Stimulated activated CD8-positive, alpha-beta memory T cell treated with anti-CD3 and anti-CD28 coated beads, Interleukin-12 subunit alpha, Interleukin-12 subunit beta, amount 100 ng/mL, for 24 hours (primary cell): ENCODE data around the gene BEGAIN.

Source experiments
- DNase-seq: peaks from one replicate; pipeline ENCODE4 v3.0.0-alpha.2; 2020; ENCODE audit errors: extremely low read depth

Gene BEGAIN

GRCh38 chr14:100536721-100537445 is 50.3 kb downstream of the BEGAIN start:
- no peak for DNase-seq

DNA sequence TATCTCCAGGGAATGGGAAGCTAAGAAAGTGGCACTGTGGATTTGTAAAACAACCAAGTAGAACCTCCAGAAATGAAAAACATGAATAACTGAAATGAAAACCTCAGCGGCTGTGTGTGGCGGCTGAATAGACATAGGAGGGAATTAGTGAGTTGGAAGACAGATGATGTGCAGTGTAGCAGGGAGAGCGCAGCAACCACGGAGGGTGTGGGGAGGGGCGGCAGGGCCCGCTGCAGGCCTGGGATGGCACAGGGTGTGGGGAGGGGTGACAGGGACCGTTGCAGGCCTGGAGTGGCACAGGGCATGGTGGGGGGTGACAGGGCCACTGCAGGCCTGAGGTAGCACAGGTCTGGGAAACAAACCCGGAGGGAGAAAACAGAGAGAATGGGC is 51.1 kb downstream of the BEGAIN start:
- no peak for DNase-seq

- no peak for DNase-seq
Observed at GRCh38 chr14:100535287-100536120, 51.7 kb downstream of the BEGAIN start.

DNA sequence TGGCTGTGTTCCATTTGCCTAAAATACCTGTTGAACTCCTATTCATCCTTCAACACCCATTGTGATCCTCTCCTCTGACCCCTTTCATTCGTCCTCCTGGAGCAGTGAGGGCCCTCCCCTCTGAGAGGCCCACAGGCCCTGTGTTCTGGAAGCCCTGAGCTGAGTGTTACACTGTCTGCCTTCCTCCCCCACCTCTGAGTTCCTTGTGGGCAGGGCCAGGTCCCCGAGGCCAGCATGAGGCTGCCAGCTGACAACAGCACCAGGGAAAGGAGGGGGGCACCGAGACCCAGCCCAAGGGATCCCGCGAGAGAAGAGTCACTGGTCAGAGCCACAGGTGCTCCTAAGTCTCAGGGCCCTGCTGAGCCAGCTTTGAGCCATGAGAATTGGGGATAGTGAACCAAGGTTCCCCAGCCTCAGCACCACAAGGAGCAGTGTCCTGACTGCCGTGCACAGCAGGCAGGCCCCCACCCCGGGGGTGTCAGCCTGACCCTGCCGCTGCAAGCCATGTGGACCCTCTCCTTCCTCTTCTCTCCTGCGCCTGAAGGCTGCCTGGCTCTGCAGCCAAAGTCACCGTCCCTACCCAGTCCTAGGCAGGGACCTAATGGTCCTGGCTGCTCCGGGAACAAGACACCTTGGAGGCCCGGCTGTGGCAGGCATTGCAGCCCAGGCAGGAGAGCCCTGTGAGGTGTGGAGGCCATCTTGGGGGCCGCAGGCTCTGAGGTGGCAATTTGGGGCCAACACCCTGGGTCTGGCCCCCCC is 52.5 kb downstream of the BEGAIN start:
- DNase-seq, result no peak

DNA sequence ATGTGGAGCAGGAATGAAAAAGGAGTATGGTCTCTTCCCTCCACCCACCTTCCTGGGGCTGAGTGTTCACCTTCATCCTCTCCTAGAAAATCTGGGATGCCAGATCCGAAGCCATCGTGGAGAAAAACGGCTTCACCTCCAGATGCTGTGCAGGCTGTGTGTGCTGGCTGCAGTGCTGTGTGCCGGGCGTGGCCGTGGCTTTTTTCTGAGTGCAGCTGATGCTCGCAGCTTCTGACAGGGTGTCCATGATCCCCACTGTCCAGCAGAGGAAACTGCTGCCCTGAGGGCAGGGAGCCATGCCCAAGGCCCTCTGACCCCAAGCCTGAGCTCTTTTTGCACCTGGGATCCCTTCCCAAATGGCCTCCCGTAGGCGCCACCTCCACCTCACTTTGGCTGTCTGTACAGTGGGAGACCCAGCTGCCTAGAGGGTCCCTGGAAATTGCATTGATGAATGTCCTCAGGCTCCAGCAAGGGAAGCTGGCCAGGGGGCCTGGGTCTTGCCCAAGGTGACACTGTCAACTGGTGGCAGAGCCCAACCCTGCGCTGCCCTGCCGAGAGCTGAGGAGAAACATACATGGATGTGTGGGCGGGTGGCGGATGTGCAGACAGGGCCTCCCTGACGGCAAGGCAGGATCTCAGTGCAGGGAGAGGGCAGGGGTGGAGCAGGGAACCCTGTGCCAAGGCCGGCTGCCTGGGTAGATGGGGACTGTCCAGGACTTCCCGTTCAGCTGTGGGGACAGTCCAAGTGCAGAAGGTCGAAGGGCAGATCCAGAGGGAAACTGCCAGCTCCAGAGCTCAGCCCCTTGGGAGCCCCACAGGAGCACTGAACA is 53.3 kb downstream of the BEGAIN start:
- no peak for DNase-seq

DNA sequence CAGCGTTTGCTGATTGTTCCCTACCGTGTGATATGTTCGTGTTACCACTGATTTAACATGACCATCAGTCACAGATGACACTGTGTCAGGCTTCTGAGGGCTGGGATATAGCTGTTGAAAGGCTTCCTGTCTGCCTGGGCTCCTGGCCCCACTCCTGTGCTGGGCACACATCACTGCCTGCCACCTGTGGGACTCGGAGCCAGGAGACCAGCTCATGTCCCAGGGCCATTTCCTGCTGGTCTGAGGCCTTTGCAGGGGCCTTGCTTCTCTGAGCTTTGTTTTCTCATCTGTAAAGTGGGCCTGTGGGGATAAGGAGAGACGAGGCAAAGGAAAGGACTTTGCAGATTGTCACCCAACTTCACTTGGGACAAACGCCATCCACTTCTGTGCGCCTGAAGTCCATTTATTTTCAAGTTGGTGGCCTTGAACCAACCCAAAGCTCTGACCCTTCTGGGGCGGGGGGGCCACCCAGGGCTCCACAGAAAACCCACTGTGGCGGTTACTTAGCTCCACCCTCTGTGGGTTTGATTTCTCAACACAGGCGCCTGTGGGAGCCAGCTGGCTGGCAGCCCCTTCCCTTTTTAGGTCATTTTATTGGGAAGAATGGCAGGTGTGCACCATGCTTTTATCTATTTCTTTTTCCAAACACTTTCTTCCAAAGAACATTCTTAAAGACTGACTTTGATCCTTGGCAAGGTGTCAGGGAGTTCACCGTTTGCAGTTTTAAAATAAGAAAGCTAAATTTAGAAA is 54.1 kb downstream of the BEGAIN start:
- DNase-seq, result no peak

- DNase-seq, result no peak
Observed at GRCh38 chr14:100532154-100532861, 54.9 kb downstream of the BEGAIN start.

DNA sequence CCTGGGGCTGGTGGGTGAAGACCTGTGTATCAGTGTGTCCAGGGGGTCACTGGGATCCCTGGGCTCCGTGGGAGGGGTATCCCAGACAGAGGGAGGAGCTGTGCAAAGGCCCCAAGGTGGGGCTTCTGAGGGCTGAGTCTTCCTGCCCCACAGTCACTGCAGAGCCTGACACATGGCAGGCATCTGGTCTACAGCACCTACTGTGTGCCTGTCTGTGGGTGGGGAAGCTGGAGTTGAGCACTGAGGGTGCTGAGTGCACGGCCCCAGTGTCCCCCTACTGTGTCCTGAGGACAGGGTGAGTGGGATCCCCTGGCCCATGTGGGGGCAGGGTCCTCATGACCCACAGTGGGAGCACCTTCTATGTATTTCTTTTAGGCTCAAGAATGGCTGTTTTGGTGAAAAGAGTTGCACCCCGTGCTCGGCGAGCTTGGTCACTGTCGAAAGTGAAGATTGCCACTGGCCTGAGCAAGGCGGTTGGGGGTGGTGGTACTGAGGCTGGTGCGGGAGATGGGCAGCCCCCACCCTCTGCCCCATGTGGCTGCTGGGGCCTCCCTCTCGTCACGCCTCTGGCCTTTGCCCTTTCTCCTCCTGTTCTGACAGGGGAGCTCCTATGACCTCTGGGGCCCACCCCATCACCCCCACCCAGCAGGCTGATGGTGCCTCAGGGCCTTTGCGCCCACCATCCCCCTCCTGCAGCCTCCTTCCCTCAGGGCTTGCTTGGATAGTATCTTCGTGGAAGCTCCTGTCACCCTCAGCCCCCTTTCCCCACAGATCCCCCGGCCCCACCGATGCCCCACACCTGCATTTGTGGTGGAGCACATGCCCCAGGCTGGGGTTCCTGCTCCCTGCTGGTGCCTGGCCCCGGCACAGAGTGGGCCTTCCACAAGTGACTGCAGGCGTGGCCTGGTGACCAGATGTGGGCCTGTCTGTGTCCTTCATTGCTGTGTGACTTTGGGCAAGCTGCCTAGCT is 55.8 kb downstream of the BEGAIN start:
- no peak for DNase-seq

- no peak for DNase-seq
Observed at GRCh38 chr14:100530270-100531072, 56.7 kb downstream of the BEGAIN start.

- DNase-seq, result no peak
Observed at GRCh38 chr14:100529561-100530031, 57.6 kb downstream of the BEGAIN start.

DNA sequence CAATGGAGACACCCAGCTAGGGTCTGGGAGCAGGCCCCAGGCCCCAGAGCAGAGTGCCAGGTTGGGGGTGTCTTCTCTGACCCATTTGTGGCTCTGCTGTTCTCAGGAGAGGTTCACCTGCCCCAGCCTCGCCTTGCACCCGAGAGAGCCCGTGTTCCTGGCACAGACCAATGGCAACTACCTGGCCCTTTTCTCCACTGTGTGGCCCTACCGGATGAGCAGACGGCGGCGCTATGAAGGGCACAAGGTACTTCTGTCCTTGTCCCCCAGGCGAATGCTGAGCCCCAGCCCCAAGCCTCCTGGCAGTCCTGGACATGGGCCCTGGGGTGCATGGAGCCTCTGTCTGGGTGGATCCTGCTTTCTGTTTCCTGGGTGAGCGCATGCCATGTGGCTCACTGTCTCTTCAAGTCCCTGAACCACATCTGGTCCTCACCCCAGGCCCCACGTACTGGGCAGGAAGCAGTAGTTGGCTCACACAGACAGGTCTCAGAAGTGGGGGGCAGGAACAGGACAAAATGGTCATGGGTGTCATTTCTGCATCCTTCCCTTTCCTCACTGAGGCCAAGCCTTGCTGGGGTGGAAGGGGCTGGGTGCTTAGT is 58.2 kb downstream of the BEGAIN start:
- DNase-seq, result no peak

GRCh38 chr14:100526632-100527031 is 60.6 kb downstream of the BEGAIN start:
- DNase-seq, result no peak

DNA sequence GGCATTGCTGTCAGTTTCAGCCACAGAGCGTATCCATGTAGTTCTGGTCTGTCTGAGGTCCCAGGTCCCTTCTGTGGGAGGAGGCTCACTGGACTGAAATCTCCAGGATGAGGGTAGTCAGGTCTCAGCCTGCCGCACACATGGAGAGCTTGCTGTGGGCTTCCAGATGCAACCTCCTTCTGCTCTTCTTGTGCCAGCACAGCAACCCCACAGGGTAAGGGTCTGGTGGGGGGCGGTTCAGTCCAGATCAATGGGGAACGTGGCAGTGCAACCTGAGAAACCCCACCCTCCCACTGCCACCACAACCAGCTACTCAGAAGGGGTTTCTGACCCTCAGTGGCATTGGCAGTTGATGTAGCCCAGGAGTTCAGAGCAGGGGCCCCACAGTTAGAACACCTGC is 61.2 kb downstream of the BEGAIN start:
- DNase-seq, result no peak

GRCh38 chr14:100525615-100526014 is 61.6 kb downstream of the BEGAIN start:
- DNase-seq, result no peak

DNA sequence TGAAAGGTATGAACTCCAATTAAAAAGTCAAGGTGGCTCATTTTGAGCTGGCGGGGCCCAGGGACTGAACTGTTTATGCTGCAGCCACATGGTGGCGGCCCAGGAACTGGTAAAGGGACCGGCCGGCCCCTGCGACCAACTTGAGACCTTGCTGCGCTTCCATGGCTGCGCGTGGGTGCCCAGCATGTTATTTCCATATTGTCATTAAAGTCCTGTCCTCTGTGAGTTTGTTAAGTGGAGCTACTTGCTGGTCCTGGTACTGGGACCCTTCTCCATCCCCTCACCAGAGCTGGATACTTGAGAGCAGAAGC is 62.3 kb downstream of the BEGAIN start:
- no peak for DNase-seq

GRCh38 chr14:100524233-100524932 is 62.8 kb downstream of the BEGAIN start:
- DNase-seq, result no peak

GRCh38 chr14:100523843-100524169 is 63.4 kb downstream of the BEGAIN start:
- DNase-seq, result no peak
